H1 (cell line): ENCODE results near the gene DENND4A. TPM values are rescaled to one million over a fixed set of nuclear protein-coding genes. Genes with fewer than 3 reads are reported as not detected.

Experiments
- CHD2 ChIP-seq: IDR thresholded peaks from 2 replicates; pipeline ENCODE4 v1.6.1; 2012; ENCODE audit warnings: low read length, improper control_type of control experiment
- GTF2F1 ChIP-seq: IDR thresholded peaks from 2 replicates; pipeline ENCODE4 v1.6.1; 2012; ENCODE audit warnings: low read depth, low read length, improper control_type of control experiment, borderline replicate concordance
- SIX5 ChIP-seq: IDR thresholded peaks from 2 replicates; pipeline ENCODE4 v1.6.1; 2011; ENCODE audit warnings: mild to moderate bottlenecking, low read depth, low read length
- SRF ChIP-seq: IDR thresholded peaks from 2 replicates; pipeline ENCODE4 v1.6.1; 2011; ENCODE audit warnings: mild to moderate bottlenecking, low read depth, low read length, moderate library complexity
- polyA plus RNA-seq, 7 experiments: library from polyadenylated mRNA; depleted of rRNA in 3 of 7; stranded (reverse) in 5 of 7; unstranded in 2 of 7; fragments of >200 nt in 5 of 7; fragments of 200-250 nt in 2 of 7; gene quantifications; 1 replicate in 5 of 7; 2 replicates in 1 of 7; 4 replicates in 1 of 7; pipeline versions ENCODE4 v1.2.1 to v1.2.3, GENCODE V29; 2011 to 2013; ENCODE audit warnings: missing spikeins in 2 of 7, mixed read lengths in 2 of 7
- total RNA-seq: library from RNA; stranded (reverse); fragmentation: NEBNext Ultra II Directional; extraction: Animal tissue kit (Norgen Biotek cat#: 25700); gene quantifications from 2 replicates; pipeline ENCODE4 v1.2.1, GENCODE V29; 2021
- TF ChIP-seq, protein P1 (sequence below): fragments of 300-600 bp; sonication (generic); IDR thresholded peaks from 2 replicates; pipeline ENCODE4 v1.7.1; 2012; ENCODE audit warnings: low read length, moderate library complexity, mild to moderate bottlenecking, inconsistent platforms; ENCODE audit not compliant: insufficient replicate concordance
- TF ChIP-seq, protein P2 (sequence below): IDR thresholded peaks from 2 replicates; pipeline ENCODE4 v1.6.1; 2012; ENCODE audit warnings: low read length, inconsistent platforms

DENND4A gene
- total and polyA plus RNA-seq, 2 of the 8 experiments (the other 6 are each of a cell fraction or from before 2014, with no cell fraction given), result 1.3 to 4.7 TPM

DNA sequence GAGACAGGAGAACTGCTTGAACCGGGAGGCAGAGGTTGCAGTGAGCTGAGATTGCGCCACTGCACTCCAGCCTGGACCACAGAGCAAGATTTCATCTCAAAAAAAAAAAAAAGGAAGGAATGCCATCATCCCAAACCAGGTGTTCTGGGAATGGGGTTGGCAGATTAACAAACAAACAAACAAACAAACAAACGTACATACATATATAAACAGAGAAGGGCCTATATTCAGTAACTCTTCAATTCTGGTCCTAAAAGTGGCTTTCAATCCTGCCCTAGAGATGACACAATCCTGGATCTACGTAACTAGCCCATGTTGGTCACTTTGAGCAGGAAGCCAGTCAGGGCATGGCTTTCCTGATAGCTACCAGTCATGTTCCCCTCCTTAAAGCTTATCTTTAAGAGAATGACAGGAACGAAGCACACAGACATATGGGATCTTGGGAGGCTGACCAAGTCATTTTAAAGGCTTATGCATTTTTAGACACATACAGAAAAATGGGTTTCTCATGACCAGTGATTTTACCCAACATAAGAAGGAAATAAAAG, 47.3 kb upstream of the DENND4A start (continued):
- TF ChIP-seq, protein P1, sequence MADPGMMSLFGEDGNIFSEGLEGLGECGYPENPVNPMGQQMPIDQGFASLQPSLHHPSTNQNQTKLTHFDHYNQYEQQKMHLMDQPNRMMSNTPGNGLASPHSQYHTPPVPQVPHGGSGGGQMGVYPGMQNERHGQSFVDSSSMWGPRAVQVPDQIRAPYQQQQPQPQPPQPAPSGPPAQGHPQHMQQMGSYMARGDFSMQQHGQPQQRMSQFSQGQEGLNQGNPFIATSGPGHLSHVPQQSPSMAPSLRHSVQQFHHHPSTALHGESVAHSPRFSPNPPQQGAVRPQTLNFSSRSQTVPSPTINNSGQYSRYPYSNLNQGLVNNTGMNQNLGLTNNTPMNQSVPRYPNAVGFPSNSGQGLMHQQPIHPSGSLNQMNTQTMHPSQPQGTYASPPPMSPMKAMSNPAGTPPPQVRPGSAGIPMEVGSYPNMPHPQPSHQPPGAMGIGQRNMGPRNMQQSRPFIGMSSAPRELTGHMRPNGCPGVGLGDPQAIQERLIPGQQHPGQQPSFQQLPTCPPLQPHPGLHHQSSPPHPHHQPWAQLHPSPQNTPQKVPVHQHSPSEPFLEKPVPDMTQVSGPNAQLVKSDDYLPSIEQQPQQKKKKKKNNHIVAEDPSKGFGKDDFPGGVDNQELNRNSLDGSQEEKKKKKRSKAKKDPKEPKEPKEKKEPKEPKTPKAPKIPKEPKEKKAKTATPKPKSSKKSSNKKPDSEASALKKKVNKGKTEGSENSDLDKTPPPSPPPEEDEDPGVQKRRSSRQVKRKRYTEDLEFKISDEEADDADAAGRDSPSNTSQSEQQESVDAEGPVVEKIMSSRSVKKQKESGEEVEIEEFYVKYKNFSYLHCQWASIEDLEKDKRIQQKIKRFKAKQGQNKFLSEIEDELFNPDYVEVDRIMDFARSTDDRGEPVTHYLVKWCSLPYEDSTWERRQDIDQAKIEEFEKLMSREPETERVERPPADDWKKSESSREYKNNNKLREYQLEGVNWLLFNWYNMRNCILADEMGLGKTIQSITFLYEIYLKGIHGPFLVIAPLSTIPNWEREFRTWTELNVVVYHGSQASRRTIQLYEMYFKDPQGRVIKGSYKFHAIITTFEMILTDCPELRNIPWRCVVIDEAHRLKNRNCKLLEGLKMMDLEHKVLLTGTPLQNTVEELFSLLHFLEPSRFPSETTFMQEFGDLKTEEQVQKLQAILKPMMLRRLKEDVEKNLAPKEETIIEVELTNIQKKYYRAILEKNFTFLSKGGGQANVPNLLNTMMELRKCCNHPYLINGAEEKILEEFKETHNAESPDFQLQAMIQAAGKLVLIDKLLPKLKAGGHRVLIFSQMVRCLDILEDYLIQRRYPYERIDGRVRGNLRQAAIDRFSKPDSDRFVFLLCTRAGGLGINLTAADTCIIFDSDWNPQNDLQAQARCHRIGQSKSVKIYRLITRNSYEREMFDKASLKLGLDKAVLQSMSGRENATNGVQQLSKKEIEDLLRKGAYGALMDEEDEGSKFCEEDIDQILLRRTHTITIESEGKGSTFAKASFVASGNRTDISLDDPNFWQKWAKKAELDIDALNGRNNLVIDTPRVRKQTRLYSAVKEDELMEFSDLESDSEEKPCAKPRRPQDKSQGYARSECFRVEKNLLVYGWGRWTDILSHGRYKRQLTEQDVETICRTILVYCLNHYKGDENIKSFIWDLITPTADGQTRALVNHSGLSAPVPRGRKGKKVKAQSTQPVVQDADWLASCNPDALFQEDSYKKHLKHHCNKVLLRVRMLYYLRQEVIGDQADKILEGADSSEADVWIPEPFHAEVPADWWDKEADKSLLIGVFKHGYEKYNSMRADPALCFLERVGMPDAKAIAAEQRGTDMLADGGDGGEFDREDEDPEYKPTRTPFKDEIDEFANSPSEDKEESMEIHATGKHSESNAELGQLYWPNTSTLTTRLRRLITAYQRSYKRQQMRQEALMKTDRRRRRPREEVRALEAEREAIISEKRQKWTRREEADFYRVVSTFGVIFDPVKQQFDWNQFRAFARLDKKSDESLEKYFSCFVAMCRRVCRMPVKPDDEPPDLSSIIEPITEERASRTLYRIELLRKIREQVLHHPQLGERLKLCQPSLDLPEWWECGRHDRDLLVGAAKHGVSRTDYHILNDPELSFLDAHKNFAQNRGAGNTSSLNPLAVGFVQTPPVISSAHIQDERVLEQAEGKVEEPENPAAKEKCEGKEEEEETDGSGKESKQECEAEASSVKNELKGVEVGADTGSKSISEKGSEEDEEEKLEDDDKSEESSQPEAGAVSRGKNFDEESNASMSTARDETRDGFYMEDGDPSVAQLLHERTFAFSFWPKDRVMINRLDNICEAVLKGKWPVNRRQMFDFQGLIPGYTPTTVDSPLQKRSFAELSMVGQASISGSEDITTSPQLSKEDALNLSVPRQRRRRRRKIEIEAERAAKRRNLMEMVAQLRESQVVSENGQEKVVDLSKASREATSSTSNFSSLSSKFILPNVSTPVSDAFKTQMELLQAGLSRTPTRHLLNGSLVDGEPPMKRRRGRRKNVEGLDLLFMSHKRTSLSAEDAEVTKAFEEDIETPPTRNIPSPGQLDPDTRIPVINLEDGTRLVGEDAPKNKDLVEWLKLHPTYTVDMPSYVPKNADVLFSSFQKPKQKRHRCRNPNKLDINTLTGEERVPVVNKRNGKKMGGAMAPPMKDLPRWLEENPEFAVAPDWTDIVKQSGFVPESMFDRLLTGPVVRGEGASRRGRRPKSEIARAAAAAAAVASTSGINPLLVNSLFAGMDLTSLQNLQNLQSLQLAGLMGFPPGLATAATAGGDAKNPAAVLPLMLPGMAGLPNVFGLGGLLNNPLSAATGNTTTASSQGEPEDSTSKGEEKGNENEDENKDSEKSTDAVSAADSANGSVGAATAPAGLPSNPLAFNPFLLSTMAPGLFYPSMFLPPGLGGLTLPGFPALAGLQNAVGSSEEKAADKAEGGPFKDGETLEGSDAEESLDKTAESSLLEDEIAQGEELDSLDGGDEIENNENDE, result no peak
- no peak for TF ChIP-seq SRF
- no peak for TF ChIP-seq CHD2
- TF ChIP-seq, protein P2, sequence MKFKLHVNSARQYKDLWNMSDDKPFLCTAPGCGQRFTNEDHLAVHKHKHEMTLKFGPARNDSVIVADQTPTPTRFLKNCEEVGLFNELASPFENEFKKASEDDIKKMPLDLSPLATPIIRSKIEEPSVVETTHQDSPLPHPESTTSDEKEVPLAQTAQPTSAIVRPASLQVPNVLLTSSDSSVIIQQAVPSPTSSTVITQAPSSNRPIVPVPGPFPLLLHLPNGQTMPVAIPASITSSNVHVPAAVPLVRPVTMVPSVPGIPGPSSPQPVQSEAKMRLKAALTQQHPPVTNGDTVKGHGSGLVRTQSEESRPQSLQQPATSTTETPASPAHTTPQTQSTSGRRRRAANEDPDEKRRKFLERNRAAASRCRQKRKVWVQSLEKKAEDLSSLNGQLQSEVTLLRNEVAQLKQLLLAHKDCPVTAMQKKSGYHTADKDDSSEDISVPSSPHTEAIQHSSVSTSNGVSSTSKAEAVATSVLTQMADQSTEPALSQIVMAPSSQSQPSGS, result no peak
- TF ChIP-seq GTF2F1, result no peak
- TF ChIP-seq SIX5, result no peak
